CD4-positive, alpha-beta T cell (primary cell): Measurements from ENCODE around the gene AHDC1. TPM values are rescaled to one million over a fixed set of nuclear protein-coding genes. Genes with fewer than 3 reads are reported as not detected.
A peak's percentile ranks its signal among the peaks of the same experiment; 100 is the strongest.

ENCODE experiments used
- ATAC-seq: fragments of 200-7000 bp; cut with Tn5 transposase; one replicate; pipeline ENCODE4 v1.10.0; 2022; ENCODE audit warnings: mild to moderate bottlenecking; ENCODE audit not compliant: poor library complexity
- CTCF ChIA-PET: fragments of 350-600 bp; sonication (Branson Sonifier 250); formaldehyde crosslinking; loops from one replicate; lab custom pipeline; 2021; ENCODE audit warnings: antibody characterized with exemption, inconsistent platforms; lab: Charles Lee
- POLR2A ChIA-PET: fragments of 350-600 bp; sonication (Branson Sonifier 250); formaldehyde crosslinking; loops from one replicate; lab custom pipeline; 2021; ENCODE audit warnings: antibody characterized with exemption, inconsistent platforms; lab: Charles Lee
- DNase-seq, 14 experiments: peaks; one replicate each; pipeline ENCODE4 v3.0.0-alpha.2; 2013 to 2020; ENCODE audit warnings: mixed read lengths in 2 of 14
- H3K27ac ChIP-seq, 2 donors: one replicate each; pipeline versions ENCODE4 v1.5.1 to v1.7.0; 2013; ENCODE audit warnings: low read length in 2 of 2, low read depth in 1 of 2, mild to moderate bottlenecking in 1 of 2
- H3K27me3 ChIP-seq, 2 experiments: 1 replicate in 1 of 2; 2 replicates in 1 of 2; pipeline versions ENCODE4 v1.6.1 to v1.7.0; 2013; ENCODE audit warnings: low read length in 2 of 2, control low read depth in 1 of 2, mild to moderate bottlenecking in 1 of 2, moderate library complexity in 1 of 2; ENCODE audit not compliant: insufficient read depth in 2 of 2, control insufficient read depth in 1 of 2
- H3K36me3 ChIP-seq: one replicate; pipeline ENCODE4 v1.6.1; 2013; ENCODE audit warnings: low read length, control low read depth; ENCODE audit not compliant: insufficient read depth
- H3K4me1 ChIP-seq: one replicate; pipeline ENCODE4 v1.6.1; 2013; ENCODE audit warnings: low read length, control low read depth; ENCODE audit not compliant: insufficient read depth
- H3K4me3 ChIP-seq: one replicate; pipeline ENCODE4 v1.5.1; 2013; ENCODE audit warnings: mild to moderate bottlenecking, low read length, moderate library complexity
- H3K9me3 ChIP-seq, 2 experiments: 1 replicate in 1 of 2; 2 replicates in 1 of 2; pipeline versions ENCODE4 v1.6.1 to v1.7.0; 2013; ENCODE audit warnings: low read length in 2 of 2, mild to moderate bottlenecking in 2 of 2, control low read depth in 1 of 2, moderate library complexity in 1 of 2; ENCODE audit not compliant: control insufficient read depth in 1 of 2, insufficient read depth in 1 of 2
- H3K27ac Mint-ChIP-seq: one replicate; pipeline ENCODE4 v1.8.0; 2020; ENCODE audit warnings: mixed read lengths
- H3K27me3 Mint-ChIP-seq: one replicate; pipeline ENCODE4 v1.8.0; 2021; ENCODE audit warnings: mixed read lengths
- H3K36me3 Mint-ChIP-seq: one replicate; pipeline ENCODE4 v1.8.0; 2021; ENCODE audit warnings: low read depth, mixed read lengths
- H3K4me1 Mint-ChIP-seq: one replicate; pipeline ENCODE4 v1.8.0; 2021; ENCODE audit warnings: low read depth, mixed read lengths
- H3K4me3 Mint-ChIP-seq: one replicate; pipeline ENCODE4 v1.8.0; 2020; ENCODE audit warnings: mild to moderate bottlenecking, mixed read lengths
- H3K9me3 Mint-ChIP-seq: one replicate; pipeline ENCODE4 v1.8.0; 2020; ENCODE audit warnings: mixed read lengths
- intact Hi-C, 2 experiments: fragments of 100-400 bp; cut with DNase I in 1 of 2; cut with micrococcal nuclease in 1 of 2; formaldehyde crosslinking; loops; one replicate each; pipeline versions ENCODE4 v1.15.1 to v1.9.0; 2023 to 2025; cut with DNase I, micrococcal nuclease
- polyA plus RNA-seq, 2 donors: library from polyadenylated mRNA; unstranded; fragments of 120-200 nt; gene quantifications; one replicate each; pipeline ENCODE4 v1.2.1, GENCODE V29; 2013
- total RNA-seq, 174 experiments: library from RNA in 2 of 174; stranded (reverse) in 2 of 174; gene quantifications; one replicate each; pipeline ENCODE4 v1.2.3 and lab custom pipeline; 2021 to 2026
- TF ChIP-seq, protein P1 (sequence below): fragments of 200-600 bp; IDR thresholded peaks from one replicate; pipeline ENCODE4 v1.8.0; 2022; ENCODE audit warnings: antibody characterized with exemption, mild to moderate bottlenecking

Gene AHDC1, protein sequence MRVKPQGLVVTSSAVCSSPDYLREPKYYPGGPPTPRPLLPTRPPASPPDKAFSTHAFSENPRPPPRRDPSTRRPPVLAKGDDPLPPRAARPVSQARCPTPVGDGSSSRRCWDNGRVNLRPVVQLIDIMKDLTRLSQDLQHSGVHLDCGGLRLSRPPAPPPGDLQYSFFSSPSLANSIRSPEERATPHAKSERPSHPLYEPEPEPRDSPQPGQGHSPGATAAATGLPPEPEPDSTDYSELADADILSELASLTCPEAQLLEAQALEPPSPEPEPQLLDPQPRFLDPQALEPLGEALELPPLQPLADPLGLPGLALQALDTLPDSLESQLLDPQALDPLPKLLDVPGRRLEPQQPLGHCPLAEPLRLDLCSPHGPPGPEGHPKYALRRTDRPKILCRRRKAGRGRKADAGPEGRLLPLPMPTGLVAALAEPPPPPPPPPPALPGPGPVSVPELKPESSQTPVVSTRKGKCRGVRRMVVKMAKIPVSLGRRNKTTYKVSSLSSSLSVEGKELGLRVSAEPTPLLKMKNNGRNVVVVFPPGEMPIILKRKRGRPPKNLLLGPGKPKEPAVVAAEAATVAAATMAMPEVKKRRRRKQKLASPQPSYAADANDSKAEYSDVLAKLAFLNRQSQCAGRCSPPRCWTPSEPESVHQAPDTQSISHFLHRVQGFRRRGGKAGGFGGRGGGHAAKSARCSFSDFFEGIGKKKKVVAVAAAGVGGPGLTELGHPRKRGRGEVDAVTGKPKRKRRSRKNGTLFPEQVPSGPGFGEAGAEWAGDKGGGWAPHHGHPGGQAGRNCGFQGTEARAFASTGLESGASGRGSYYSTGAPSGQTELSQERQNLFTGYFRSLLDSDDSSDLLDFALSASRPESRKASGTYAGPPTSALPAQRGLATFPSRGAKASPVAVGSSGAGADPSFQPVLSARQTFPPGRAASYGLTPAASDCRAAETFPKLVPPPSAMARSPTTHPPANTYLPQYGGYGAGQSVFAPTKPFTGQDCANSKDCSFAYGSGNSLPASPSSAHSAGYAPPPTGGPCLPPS (N-terminal part only)
- 10 to 100 TPM; 20.8 to 22.9 TPM for total RNA-seq
- 11.9 TPM for polyA plus RNA-seq (2013, experiment 1 of 2)
- 12.2 TPM for polyA plus RNA-seq (2013, experiment 2 of 2)
- 1.6 to 75.6 (median 11.1) reads per million in 172 experiments for total RNA-seq (lab: John Stamatoyannopoulos, UW)

DNA sequence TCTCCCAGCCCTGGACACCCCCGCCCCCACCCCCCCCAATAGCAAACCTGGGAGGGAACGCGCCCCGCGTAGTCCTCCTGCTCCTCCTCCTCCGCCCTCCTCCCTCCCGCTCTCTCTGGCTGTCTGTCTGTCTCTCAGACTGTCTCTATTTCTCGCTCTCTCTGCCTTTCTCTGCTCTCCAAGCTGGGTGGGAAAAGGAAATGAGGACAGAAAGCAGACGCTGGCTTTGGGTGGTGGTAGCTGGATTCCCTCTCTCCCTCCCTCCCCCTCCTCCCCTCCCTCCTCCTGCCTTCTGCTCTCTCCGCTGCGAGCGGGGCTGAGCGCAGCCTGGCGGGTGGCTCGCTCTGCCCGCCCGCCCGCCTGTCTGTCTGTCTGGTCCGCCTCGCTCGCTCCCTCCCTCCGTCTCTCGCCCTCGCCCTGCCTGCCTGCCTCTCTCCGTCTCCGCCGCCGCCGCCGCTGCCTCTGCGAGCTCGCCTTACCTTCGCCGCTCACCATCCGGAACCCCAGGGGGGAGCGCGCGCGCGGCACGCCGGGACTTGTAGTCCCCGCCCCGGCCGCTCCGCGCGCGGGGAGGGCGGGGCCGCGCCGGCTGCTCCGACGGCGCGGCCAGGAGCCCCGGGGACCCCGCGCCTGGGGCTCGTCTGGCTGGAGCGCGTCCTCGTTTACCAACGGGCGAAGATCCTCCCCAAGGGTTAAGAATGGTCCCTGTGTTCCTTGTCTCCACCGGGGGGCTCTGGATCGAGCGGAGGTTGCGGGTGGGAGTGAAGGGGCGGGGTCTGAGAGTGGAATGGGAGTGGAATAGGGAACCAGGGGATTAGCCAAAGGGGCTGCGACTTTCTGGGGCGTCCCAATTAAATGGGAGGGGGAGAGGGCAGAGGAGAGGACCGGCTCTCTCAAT is at the start of gene AHDC1:
TSS of gene AHDC1 (minus strand) at position 464 of the 898 bp plus-strand sequence. CDS start 52,029 bp downstream, outside the sequence.
- H3K36me3 Mint-ChIP-seq: peaks cover 8% of the 10 kb centered on the region
- no peaks in the 10 kb centered on the region for H3K9me3 ChIP-seq
- H3K4me1 ChIP-seq: peaks cover 72% of the 10 kb centered on the region
- H3K36me3 ChIP-seq: no peaks in the 10 kb centered on the region
- peak within 1 kb of the TSS in 1 of 2 donors; percentile 67 for H3K27ac ChIP-seq
- ChIA-PET POLR2A (interaction anchor here (0.6 to 6.1 kb wide), 16 partner anchors 10 to 247 kb away, joined by 3 to 51 read pairs (median 5); partner anchors contain the start of gene IFI6), CTCF (interaction anchor here (0.6 to 11.0 kb wide), 9 partner anchors 31 to 303 kb away, joined by 3 to 72 read pairs (median 5); partner anchors contain the start of genes FAM76A and MAP3K6)
- peak within 1 kb of the TSS; percentile 99 for H3K4me3 Mint-ChIP-seq
- H3K27me3 Mint-ChIP-seq: no peaks in the 10 kb centered on the region
- peaks cover 54% of the 10 kb centered on the region for H3K4me1 Mint-ChIP-seq
- TF ChIP-seq, protein P1, sequence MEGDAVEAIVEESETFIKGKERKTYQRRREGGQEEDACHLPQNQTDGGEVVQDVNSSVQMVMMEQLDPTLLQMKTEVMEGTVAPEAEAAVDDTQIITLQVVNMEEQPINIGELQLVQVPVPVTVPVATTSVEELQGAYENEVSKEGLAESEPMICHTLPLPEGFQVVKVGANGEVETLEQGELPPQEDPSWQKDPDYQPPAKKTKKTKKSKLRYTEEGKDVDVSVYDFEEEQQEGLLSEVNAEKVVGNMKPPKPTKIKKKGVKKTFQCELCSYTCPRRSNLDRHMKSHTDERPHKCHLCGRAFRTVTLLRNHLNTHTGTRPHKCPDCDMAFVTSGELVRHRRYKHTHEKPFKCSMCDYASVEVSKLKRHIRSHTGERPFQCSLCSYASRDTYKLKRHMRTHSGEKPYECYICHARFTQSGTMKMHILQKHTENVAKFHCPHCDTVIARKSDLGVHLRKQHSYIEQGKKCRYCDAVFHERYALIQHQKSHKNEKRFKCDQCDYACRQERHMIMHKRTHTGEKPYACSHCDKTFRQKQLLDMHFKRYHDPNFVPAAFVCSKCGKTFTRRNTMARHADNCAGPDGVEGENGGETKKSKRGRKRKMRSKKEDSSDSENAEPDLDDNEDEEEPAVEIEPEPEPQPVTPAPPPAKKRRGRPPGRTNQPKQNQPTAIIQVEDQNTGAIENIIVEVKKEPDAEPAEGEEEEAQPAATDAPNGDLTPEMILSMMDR: no peak
- no peaks in the 10 kb centered on the region for H3K27me3 ChIP-seq
- ATAC-seq: peak; percentile 84
- H3K27ac Mint-ChIP-seq: peak within 1 kb of the TSS; percentile 87
- intact Hi-C loops: loop anchor here (1.0 to 2.0 kb wide), 4 partner anchors 36 to 201 kb away; no protein-coding TSS in a partner anchor
- H3K9me3 Mint-ChIP-seq: no peaks in the 10 kb centered on the region
- peak within 1 kb of the TSS; percentile 78 for H3K4me3 ChIP-seq
- DNase-seq: peak; percentile 86 to 96 (median 90)

DNA sequence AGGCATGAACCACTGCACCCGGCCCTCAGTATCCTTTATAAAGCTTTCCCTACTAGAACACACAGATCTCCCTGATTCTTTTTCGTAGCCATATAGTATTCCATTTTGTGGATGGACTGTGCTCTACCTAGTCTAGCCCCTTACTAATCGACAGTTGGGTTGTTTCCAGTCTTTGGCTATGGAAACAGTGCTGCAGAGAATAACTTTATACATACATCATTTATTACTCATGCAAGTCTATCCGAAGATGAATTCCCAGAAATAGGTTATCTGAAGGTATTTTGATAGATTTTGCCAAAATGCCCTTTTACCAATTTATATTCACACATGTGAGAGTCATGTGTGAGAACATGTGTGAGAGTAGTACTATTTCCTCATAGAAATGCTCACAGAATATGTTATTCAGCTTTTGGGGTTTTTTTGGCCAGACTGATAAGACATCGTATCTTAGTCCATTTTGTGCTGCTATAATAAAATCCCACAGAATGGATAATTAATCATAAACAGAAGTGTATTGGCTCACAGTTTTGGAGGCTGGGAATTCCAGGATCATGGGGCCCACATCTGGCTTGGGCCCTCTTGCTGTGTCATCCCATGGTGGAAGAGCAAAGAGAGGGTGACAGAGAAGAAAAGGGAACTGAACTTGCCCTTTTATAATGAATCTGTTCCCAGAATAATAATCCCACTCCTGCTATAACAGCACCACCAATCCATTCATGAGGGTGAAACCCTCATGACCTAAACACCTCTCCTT is 48.3 kb upstream of the AHDC1 start:
- Mint-ChIP-seq H3K4me1 (peaks cover 22% of the 10 kb centered on the region), H3K4me3 (no peak overlapping the region), H3K27ac (no peak overlapping the region), H3K36me3 (no peaks in the 10 kb centered on the region), H3K9me3 (no peaks in the 10 kb centered on the region), H3K27me3 (no peaks in the 10 kb centered on the region)
- ChIA-PET POLR2A (interaction anchor here (0.7 to 0.8 kb wide), 2 partner anchors 11 to 34 kb away, joined by 3 to 4 read pairs; no protein-coding TSS in a partner anchor), CTCF (interaction anchor here (1.3 kb wide), 1 partner anchor 11 kb away, joined by 4 read pairs; no protein-coding TSS in a partner anchor)
- Histone ChIP-seq H3K27me3 (no peaks in the 10 kb centered on the region), H3K9me3 (no peaks in the 10 kb centered on the region), H3K4me3 (no peak overlapping the region), H3K36me3 (no peaks in the 10 kb centered on the region), H3K4me1 (peaks cover 8% of the 10 kb centered on the region), H3K27ac (no peak overlapping the region)
- TF ChIP-seq, protein P1: no peak
- intact Hi-C loops: no loop called here
- DNase-seq: no peak
- ATAC-seq: no peak
